Esophagus mucosa (tissue), 1 donor: ENCODE data around the gene SACM1L. TPM values are rescaled to one million over a fixed set of nuclear protein-coding genes. Genes with fewer than 3 reads are reported as not detected.
A peak's percentile ranks its signal among the peaks of the same experiment; 100 is the strongest.
"Not testable (repeated sequence)": the region's sequence is repeated elsewhere in the genome, so short reads cannot be mapped to it uniquely, and the experiment has no call there.

Source experiments
- ATAC-seq: fragments of 200-7000 bp; cut with Tn5 transposase; one replicate; pipeline ENCODE4 v1.9.1; 2020
- total RNA-seq: library from RNA; stranded (reverse); gene quantifications from one replicate; pipeline ENCODE4 v1.2.4, GENCODE V29; 2023
- donor health status: DM: yes; HTN: yes; CAD: no.

Gene SACM1L
- total RNA-seq, 1 donor from 2014 or later, result 22.8 TPM

DNA sequence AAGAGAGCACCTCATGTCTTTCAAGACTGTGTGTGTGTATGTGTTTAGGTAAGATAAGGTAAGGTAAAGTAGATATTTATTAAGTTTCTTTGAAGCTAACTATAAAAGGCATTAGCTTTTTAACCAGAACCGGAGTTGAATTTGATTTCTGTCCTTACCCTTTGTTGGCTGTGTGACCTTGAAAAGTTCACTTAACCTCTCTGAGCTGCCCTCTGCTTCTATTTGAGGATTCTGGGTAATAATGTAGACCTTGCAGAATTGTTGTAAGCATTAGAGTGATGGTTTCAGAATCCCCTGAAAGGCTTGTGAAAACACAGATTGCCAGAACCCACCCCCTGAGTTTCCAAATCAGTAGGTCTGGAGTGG lies 21.6 kb upstream of the SACM1L start:
- no peak for ATAC-seq

DNA sequence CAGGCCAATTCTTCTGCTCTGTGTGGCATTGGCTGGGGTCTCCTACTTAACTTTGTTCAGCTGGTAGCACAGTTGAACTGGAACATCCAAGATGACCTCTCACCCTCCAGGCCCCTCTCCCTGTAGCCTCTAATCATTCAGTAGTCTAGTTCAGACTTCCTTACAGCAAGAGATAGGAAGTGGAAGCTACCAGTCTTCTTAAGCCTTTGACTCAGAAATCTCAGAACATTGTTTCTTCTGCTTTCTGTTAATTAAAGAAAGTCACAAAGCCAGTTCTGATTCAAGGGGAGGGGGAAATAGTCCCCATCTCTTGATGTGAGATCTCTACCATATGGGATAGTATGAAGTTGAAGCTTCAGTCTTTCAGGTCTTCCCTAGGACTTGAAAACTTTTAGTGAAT lies 18.8 kb upstream of the SACM1L start:
- ATAC-seq, result no peak

DNA sequence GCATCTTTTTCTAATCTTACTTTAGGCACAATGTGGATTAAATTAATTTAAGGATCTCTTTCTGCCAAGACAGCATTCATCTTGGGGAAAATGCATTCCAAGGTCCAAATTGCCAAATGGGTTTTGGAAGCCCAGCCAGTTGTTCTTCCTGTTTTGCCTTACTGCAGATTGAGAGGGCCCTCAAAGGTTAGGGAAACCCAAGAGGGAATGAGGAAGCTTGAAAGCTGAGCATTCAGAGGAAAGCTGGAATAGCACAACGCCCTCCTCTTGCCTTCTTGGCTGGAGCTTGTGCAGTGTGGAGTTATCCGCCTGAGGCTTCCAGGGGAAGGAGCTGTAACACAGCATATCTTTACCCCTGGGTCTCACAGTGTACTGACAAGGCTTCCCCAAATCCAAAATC lies 18.2 kb upstream of the SACM1L start:
- ATAC-seq, result no peak

DNA sequence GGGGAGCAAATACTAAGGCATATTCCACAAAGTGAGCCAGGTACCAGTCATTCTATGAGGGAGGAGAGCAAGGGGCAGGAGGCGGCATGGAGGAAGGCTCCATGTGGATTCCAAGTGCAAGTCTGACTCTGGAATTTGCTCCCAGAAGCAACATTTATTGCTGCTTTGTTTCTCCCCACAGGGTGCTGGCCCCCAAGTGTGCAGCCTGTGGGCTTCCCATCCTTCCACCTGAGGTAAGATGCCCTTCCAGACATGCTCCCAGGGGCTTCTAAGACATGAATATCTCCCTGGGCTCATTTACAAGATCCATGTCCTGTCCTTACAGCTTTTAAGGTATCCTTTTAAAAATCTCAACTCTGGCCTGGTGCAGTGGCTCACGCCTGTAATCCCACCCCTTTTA lies 15.9 kb upstream of the SACM1L start:
- ATAC-seq, result no peak

DNA sequence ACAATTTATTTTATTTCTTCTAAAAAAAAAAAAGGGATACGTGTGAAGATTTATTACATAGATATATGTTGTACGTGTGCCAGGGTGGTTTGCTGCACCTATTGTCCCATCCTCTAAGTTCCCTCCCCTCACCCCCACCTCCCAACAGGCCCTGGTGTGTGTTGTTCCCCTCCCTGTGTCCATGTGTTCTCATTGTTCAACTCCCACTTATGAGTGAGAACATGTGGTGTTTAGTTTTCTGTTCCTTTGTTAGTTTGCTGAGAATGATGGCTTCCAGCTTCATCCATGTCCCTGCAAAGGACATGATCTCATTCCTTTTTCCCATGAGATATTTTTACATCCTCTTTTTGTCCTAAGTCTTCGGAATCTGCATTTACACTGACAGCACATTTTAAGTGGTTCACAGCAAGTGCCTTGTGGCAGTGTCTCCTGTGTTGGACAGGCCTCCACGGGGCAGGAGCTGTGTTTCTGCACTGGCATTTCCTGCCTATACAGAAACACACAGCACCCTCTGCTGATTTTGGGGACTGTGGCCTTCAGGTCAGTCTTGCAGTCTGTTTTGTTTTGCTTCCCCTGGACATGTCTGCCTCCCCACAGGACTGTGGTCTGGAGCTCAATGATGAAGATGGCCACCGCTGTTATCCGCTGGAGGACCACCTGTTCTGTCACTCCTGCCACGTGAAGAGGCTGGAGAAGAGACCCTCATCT lies 12.7 kb upstream of the SACM1L start:
- ATAC-seq, result no peak

GRCh38 chr3:45677033-45677446 lies 12.2 kb upstream of the SACM1L start:
- ATAC-seq, result peak; percentile 71

GRCh38 chr3:45677841-45678240 lies 11.4 kb upstream of the SACM1L start:
- no peak for ATAC-seq

DNA sequence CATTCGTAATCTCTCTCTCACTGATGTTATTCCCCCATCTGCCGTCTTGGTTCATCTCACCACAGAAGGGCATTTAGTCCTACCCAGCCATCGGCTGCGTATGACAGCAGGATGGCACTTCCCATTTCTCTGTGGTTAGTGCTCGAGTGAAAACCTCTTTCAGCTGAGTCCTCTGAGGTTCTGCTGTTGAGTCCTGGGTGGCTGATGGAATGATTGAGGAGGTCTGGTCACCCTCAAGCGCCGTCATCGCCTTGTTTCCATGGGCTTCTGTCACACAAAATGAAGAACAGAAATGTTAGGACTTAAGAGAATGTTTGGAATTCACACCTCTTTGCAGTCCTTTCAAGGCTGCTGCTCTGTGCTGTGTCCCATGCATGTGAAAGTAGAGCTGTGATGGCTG lies 9.4 kb upstream of the SACM1L start:
- ATAC-seq, result no peak

DNA sequence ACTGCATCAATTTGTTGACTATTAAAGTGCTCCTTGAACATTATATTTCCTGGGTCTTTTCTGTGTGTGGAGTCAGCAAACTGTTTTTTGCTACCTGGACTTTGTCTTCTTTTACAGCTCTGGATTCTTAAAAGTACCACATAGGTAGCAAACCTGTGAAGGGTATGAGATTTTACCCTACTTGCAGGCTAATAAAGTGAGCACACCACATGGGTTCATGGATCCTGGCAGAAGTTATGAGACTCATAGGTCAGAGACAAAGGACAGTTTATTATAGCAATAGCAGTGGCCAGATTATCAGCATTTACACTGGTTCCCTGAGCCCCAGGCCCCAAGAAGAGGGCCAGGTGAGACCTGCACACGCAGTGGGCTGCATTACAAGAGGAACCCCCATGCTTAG lies 8.0 kb upstream of the SACM1L start:
- ATAC-seq, result no peak

- ATAC-seq, result no peak
These were observed 7.3 kb upstream of the SACM1L start for GRCh38 chr3:45681846-45682245.

DNA sequence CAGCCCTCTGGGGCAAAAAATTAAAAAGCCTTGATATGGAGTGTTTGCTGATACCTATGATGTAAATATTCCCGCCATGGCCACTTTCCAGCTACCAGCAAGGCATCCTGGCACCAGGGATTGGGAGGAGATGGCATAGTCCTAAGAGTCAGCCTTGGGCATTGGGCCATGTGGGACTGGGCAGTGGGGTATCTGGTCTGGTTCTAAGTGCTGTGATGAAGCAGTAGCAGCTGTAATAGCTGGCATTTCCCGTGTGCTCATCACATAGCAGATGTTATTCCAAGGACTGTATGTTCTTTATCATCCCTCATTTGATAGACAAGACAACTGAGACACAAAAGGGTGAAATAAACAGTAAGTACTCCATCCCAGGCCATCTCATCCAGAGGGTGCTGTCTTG lies 6.9 kb upstream of the SACM1L start:
- no peak for ATAC-seq

- no peak for ATAC-seq
These were observed 6.4 kb upstream of the SACM1L start for GRCh38 chr3:45682786-45683185.

- no peak for ATAC-seq
These were observed 5.5 kb upstream of the SACM1L start for GRCh38 chr3:45683417-45684326.

- ATAC-seq, result no peak
These were observed 4.8 kb upstream of the SACM1L start for GRCh38 chr3:45684327-45684892.

GRCh38 chr3:45685722-45686121 lies 3.5 kb upstream of the SACM1L start:
- ATAC-seq, result not testable (repeated sequence)

DNA sequence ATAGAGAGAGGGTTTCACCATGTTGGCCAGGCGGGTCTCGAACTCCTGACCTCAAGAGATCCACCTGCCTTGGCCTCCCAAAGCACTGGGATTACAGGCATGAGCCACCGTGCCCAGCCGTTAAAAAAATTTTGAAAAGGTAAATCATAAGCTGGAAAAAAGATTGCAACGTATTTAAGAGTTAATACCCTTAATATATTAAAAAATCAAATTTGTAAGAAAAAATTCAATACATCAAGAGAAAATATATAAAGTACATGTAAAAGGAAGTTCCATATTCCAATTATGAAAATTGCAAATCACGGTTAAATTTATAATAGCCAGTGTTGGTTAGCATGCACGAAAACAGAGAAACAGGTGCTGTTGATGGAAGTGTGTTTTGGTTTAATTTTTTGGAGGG lies 2.3 kb upstream of the SACM1L start:
- no peak for ATAC-seq

GRCh38 chr3:45687828-45688193 lies 1.4 kb upstream of the SACM1L start:
- ATAC-seq, result no peak

DNA sequence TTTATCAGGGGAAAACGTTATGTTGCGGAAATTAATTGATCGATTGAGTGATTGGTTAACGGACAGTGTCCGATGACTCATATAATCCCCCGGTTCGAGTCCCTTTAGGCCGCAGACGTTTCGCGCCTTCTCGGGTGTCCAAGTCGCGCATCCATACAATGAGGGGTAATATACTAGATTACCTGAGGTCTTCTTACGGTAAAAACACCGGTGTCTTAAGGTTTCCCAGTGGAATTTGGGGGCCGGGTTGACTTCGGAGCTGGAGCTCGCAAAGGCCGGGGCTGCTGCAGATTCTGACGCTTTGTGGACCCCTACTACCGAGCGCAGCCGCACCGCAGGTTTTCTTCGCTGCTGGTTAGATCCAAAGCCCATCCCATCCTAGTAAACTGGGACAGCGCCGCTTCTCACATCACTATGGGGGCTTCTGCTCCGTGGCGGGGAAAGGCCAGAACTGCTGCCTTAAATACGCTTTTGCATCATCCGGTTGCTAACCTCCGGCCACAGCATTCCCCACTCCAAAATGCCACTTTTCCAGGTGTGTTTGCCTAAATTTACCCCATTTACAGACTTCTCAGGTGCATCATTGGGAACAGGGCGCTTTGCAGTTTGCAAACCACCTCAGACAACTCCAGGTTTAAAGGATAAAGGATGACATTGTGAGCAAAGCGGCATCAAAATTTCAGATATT lies 858 bp upstream of the SACM1L start:
- ATAC-seq, result no peak

DNA sequence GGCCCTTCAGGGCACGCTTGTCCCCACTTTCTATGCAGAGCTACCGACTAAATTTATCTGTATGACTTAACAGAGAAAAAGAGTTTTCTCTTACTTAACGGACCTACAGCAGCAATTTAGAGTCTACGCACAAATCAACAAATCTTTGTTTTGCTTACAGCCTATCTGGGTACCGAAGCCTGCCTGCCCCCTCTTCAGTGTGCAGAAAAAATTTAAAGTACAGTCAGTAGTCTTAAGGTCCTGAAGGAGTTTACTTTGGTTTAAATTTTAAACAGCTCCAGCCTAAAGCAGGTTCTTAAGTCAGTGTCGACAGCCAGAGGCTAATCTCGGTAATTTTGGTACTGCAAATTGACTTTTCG lies 570 bp downstream of the SACM1L start:
- no peak for ATAC-seq

GRCh38 chr3:45690336-45691035 lies 1.3 kb downstream of the SACM1L start:
- ATAC-seq, result no peak

DNA sequence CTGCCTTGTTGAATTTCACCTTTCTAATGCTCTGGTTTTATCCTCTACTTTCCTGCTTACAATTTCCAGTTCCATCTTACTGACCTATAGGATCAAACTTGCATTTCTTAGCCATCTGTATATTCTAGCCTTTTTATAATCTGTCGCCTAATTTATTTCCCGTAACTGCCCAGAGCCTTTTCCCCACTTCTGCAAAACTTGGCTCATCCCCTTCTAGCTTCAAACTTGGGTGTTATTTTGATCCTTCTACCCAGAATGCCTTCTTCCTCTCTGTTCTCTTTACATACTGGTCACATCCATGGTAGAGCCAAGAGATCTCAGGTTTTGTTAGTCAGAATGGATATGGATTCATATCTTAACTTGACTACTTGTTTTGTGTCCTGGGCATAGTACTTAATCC lies 2.6 kb downstream of the SACM1L start:
- ATAC-seq, result no peak

DNA sequence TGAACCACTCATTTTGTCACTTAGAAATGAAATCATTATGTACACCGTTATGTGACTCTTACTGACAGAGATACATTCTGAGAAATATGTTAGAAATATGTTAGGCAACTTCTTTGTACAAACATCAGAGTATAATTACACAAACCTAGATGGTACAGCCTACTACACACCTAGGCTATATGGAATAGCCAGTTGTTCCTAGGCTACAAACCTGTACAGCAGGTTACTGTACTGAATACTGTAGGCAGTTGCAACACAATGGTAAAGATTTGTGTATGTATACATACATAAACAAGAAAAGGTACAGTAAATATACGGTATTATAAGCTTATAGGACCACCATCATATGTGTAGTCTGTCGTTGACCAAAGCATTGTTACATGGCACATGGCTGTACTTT lies 3.7 kb downstream of the SACM1L start:
- no peak for ATAC-seq
